Peyer's patch (tissue), 4 donors: ENCODE results near the gene KLHL29. TPM values are rescaled to one million over a fixed set of nuclear protein-coding genes. Genes with fewer than 3 reads are reported as not detected.
A peak's percentile ranks its signal among the peaks of the same experiment; 100 is the strongest.

Experiments
- DNase-seq, 3 donors: peaks; one replicate each; pipeline ENCODE4 v3.0.0-alpha.2; 2017 to 2019
- H3K27ac ChIP-seq, 4 donors: fragments of 200-600 bp; sonication (generic); one replicate each; pipeline ENCODE4 v1.5.1; 2016 to 2019
- H3K27me3 ChIP-seq, 2 donors: fragments of 200-600 bp; sonication (generic); one replicate each; pipeline ENCODE4 v1.5.1; 2019
- H3K36me3 ChIP-seq, 3 donors: fragments of 200-600 bp; sonication (generic); one replicate each; pipeline ENCODE4 v1.5.1; 2016 to 2019
- H3K4me1 ChIP-seq, 4 donors: fragments of 200-600 bp; sonication (generic); one replicate each; pipeline ENCODE4 v1.5.1; 2016 to 2019
- H3K4me3 ChIP-seq, 4 donors: fragments of 200-600 bp; sonication (generic); 1 replicate in 3 of 4; 2 replicates in 1 of 4; pipeline ENCODE4 v1.5.1; 2016 to 2019; ENCODE audit warnings: mild to moderate bottlenecking in 1 of 4
- H3K9me3 ChIP-seq, 4 donors: fragments of 200-600 bp; sonication (generic); one replicate each; pipeline ENCODE4 v1.5.1; 2016 to 2019; ENCODE audit warnings: mild to moderate bottlenecking in 1 of 4
- CTCF ChIP-seq, 6 experiments: fragments of 450-650 bp in 4 of 6; fragments of 200-600 bp in 2 of 6; sonication (generic) in 1 of 6; IDR thresholded peaks; one replicate each; pipeline ENCODE4 v1.5.1; 2017 to 2019; ENCODE audit warnings: antibody characterized with exemption in 6 of 6, mild to moderate bottlenecking in 3 of 6, moderate library complexity in 1 of 6
- POLR2A ChIP-seq, 2 donors: fragments of 450-650 bp; IDR thresholded peaks; one replicate each; pipeline ENCODE4 v1.5.1; 2017; ENCODE audit warnings: antibody characterized with exemption in 2 of 2, mild to moderate bottlenecking in 2 of 2, moderate library complexity in 2 of 2
- total RNA-seq, 4 donors: library from RNA; depleted of rRNA; stranded (reverse); fragments of >200 nt; gene quantifications; one replicate each; pipeline ENCODE4 v1.1.0, GENCODE V29; 2016

KLHL29 gene
- total RNA-seq, 4 donors from 2014 or later: 1.1 to 18.2 (median 5.0) TPM

GRCh38 chr2:23361152-23361551, 23.8 kb upstream of the KLHL29 start:
- TF ChIP-seq CTCF (IDR thresholded peaks at IDR 0.05) (no peak), POLR2A (IDR thresholded peaks at IDR 0.05) (no peak)
- Histone ChIP-seq H3K9me3 (no peaks in the 10 kb centered on the region), H3K27ac (no peak overlapping the region), H3K27me3 (no peaks in the 10 kb centered on the region), H3K36me3 (no peaks in the 10 kb centered on the region), H3K4me1 (no peaks in the 10 kb centered on the region), H3K4me3 (no peak overlapping the region)
- DNase-seq: no peak

GRCh38 chr2:23363268-23363667, 21.7 kb upstream of the KLHL29 start:
- Histone ChIP-seq H3K27ac (no peak overlapping the region), H3K4me3 (no peak overlapping the region), H3K36me3 (no peaks in the 10 kb centered on the region), H3K27me3 (no peaks in the 10 kb centered on the region), H3K9me3 (no peaks in the 10 kb centered on the region), H3K4me1 (no peaks in the 10 kb centered on the region)
- TF ChIP-seq CTCF (IDR thresholded peaks at IDR 0.05) (no peak), POLR2A (IDR thresholded peaks at IDR 0.05) (no peak)
- peak in 1 of 3 donors; percentile 3 for DNase-seq

- no peak overlapping the region for H3K4me3 ChIP-seq
- TF ChIP-seq CTCF (IDR thresholded peaks at IDR 0.05) (no peak), POLR2A (IDR thresholded peaks at IDR 0.05) (no peak)
- H3K27me3 ChIP-seq: no peaks in the 10 kb centered on the region
- H3K27ac ChIP-seq: no peak overlapping the region
- H3K36me3 ChIP-seq: no peaks in the 10 kb centered on the region
- no peak for DNase-seq
- no peaks in the 10 kb centered on the region for H3K9me3 ChIP-seq
- H3K4me1 ChIP-seq: no peaks in the 10 kb centered on the region
Observed at GRCh38 chr2:23363831-23364230, 21.1 kb upstream of the KLHL29 start.

- Histone ChIP-seq H3K4me3 (no peak overlapping the region), H3K27ac (no peak overlapping the region), H3K4me1 (no peaks in the 10 kb centered on the region), H3K36me3 (no peaks in the 10 kb centered on the region), H3K9me3 (no peaks in the 10 kb centered on the region), H3K27me3 (no peaks in the 10 kb centered on the region)
- peak in 1 of 3 donors; percentile 8 for DNase-seq
- TF ChIP-seq CTCF (IDR thresholded peaks at IDR 0.05) (no peak), POLR2A (IDR thresholded peaks at IDR 0.05) (no peak)
Observed at GRCh38 chr2:23366720-23367119, 18.3 kb upstream of the KLHL29 start.

GRCh38 chr2:23367760-23368159, 17.2 kb upstream of the KLHL29 start:
- no peaks in the 10 kb centered on the region for H3K36me3 ChIP-seq
- DNase-seq: no peak
- no peak overlapping the region for H3K4me3 ChIP-seq
- no peaks in the 10 kb centered on the region for H3K9me3 ChIP-seq
- TF ChIP-seq CTCF (IDR thresholded peaks at IDR 0.05) (no peak), POLR2A (IDR thresholded peaks at IDR 0.05) (no peak)
- no peaks in the 10 kb centered on the region for H3K4me1 ChIP-seq
- H3K27me3 ChIP-seq: no peaks in the 10 kb centered on the region
- H3K27ac ChIP-seq: no peak overlapping the region

- TF ChIP-seq POLR2A (IDR thresholded peaks at IDR 0.05) (no peak), CTCF (IDR thresholded peaks at IDR 0.05) (no peak)
- Histone ChIP-seq H3K4me1 (no peaks in the 10 kb centered on the region), H3K4me3 (no peak overlapping the region), H3K36me3 (no peaks in the 10 kb centered on the region), H3K27me3 (no peaks in the 10 kb centered on the region), H3K27ac (no peak overlapping the region), H3K9me3 (no peaks in the 10 kb centered on the region)
- DNase-seq: no peak
Observed at GRCh38 chr2:23373666-23374065, 11.3 kb upstream of the KLHL29 start.
